Lower leg skin (tissue), 3 donors: ENCODE results near the gene KDM3B.

ENCODE experiments used
- CTCF ChIP-seq, 3 donors: fragments of 450-650 bp; IDR thresholded peaks; one replicate each; pipeline ENCODE4 v1.5.1; 2016; ENCODE audit warnings: antibody characterized with exemption in 3 of 3, mild to moderate bottlenecking in 3 of 3, moderate library complexity in 2 of 3
- POLR2A ChIP-seq, 2 donors: fragments of 450-650 bp; IDR thresholded peaks; one replicate each; pipeline ENCODE4 v1.6.1; 2016 to 2017; ENCODE audit warnings: antibody characterized with exemption in 2 of 2, mild to moderate bottlenecking in 1 of 2, moderate library complexity in 1 of 2

DNA sequence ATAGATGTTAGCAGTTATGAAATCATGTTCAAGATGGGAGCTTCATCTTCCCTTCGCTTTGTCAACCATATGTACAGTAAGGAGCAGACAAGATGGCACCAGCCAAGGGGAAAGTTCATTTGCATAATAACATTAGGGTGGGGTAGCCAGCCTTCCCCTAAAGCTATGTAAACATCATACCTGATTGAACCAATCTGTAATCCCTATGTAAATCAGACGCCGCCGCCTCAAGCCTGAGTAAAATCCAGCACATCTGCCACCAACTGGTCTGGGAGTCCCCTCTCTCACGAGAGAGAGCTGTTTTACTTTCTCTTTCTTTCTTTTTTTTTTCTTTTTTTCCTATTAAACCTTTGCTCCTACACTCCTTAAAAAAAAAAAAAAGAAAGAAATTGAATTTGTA, 55.5 kb downstream of the KDM3B start:
- TF ChIP-seq POLR2A (IDR thresholded peaks at IDR 0.05) (no peak), CTCF (IDR thresholded peaks at IDR 0.05) (no peak)
